Measurements from ENCODE around the gene NPTXR.
"Not testable (repeated sequence)": the region's sequence is repeated elsewhere in the genome, so short reads cannot be mapped to it uniquely, and the experiment has no call there.

Gene NPTXR

GRCh38 chr22:38868286-38868721, 24.5 kb upstream of the NPTXR start:
- DNase-seq, result no peak

DNA sequence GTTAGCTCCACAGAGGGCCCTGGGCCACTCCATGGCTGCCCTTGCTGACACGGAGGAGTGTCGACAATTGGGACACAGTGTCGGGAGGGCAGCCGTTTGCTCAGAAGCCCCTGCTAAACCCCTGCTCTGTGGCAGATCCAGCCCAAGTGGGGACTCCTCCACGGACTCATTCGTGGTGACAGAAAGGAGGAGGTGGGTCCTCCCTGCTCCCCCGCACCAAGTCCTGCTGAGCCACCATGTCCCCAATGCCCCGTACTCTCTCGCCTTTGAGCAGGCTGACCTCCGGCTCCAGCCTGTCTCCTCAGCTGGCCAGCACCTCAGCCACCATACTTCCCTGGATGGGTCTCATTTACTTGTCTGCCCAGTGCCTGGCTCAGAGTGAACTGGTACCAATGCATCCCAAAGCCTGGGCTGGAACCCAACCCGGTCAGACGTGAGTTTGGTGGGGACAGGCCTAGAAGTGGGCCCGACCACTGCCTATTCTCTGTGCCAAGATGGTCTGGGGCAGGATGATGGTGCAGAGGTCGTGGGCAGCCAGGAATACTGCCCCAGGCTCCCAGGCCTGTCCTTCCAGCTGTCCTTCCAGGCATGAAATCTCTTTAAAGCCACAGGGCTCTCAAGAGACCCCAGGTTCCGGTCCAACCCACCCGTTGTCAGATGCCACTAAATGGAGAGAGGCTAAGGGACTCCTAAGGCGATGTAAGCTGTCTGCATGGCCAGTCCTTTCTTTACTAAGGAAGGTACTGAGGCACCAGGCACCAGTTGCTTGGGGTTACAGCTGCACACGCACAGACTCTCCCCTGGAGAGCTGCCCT, 23.9 kb upstream of the NPTXR start:
- DNase-seq, result no peak

GRCh38 chr22:38867124-38867455, 23.3 kb upstream of the NPTXR start:
- no peak for DNase-seq

- DNase-seq, result no peak
Observed at GRCh38 chr22:38866399-38867123, 22.7 kb upstream of the NPTXR start.

GRCh38 chr22:38866024-38866398, 22.2 kb upstream of the NPTXR start:
- no peak for DNase-seq

GRCh38 chr22:38865201-38866023, 21.6 kb upstream of the NPTXR start:
- no peak for DNase-seq

DNA sequence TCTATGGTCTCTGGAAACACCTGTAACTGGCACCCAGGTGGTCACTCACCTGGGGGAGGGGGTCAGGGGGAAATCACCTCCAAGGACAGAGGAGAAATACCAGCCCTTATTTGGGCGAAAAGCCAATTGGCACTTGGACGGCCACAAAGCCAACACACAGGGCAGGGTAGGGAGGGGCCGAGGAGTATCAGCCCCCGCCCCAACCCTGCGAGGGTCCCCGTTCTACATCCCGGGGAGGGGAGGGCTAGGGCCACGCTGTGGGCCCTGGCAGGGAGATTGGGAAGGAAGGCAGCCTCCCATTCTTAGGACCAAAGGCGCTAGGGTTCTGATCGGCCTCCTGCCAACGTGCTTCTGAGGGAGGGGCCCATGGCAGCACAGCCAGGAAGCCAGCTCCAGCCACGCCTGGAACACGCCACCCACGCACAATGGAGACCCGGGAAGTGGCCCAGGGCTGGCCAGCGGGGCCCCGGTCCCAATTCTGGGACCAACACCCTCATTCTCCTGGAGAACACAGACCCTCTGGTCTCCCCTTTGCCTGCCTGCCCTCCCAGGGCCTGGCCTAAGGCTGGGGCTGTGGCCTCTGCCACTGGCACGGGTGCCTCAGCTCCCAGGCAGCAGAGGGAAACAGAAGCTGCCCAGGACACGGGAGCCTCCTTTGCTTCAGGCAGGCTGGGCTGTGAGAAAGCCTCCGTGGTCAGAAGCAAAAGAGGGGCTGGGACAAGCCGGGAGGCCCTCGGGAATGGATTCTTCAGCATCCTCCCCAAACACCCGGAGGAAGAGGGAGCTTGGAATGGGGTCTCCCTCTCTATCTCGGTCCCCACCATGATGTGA, 20.7 kb upstream of the NPTXR start:
- no peak for DNase-seq

GRCh38 chr22:38863531-38864131, 19.8 kb upstream of the NPTXR start:
- DNase-seq, result no peak

GRCh38 chr22:38862375-38863329, 18.8 kb upstream of the NPTXR start:
- DNase-seq, result no peak

- DNase-seq, result no peak
Observed at GRCh38 chr22:38861927-38862326, 18.1 kb upstream of the NPTXR start.

GRCh38 chr22:38861170-38861876, 17.5 kb upstream of the NPTXR start:
- no peak for DNase-seq

- DNase-seq, result no peak
Observed at GRCh38 chr22:38860283-38861169, 16.7 kb upstream of the NPTXR start.

DNA sequence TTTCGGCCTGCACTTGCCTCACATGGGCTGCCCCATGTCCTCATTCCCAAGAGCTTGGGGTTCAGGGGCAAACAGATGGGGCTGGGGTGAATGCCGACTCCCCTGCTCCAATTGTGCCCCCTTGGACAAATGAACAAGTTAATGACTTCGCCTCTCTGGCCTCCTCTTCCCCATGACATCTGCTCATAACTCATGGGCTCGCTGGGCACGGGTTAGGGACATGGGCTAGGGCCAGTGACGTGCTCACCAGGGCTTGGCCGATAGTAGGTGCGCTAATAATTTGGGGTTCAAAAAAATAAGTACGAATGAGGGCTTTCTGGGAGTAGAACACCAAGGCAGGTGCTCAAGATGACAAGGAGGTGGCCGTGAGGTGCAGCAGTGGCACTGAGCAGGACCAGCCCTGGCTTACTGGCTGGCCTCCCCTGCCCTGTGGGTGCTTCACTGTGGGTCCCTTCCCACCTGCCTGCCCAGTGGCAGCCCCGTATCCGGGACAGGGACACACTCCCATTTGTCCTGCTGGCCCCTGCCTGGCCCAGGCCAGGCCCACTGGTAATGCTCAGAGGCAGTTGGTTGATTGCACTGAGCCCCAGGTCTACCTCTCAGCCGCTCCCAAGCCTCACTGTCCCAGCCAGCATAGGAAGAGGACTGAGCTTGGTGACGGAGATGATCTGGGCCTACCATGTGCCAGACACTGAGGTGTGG, 15.9 kb upstream of the NPTXR start:
- no peak for DNase-seq

GRCh38 chr22:38858492-38858891, 14.7 kb upstream of the NPTXR start:
- no peak for DNase-seq

DNA sequence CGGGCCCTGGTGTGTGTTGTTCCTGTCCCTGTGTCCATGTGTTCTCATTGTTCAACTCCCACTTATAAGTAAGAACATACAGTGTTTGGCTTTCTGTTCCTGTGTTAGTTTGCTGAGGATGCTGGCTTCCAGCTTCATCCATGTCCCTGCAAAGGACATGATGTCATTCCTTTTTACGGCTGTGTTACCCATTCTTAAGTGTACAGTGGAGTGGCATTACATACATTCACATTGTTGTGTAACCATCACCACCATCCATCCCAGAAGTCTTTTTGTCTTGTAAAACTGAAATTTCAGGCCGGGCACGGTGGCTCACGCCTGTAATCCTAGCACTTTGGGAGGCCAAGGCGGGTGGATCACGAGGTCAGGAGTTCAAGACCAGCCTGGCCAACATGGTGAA, 10.6 kb upstream of the NPTXR start:
- DNase-seq, result not testable (repeated sequence)

GRCh38 chr22:38853883-38854282, 10.1 kb upstream of the NPTXR start:
- not testable (repeated sequence) for DNase-seq

DNA sequence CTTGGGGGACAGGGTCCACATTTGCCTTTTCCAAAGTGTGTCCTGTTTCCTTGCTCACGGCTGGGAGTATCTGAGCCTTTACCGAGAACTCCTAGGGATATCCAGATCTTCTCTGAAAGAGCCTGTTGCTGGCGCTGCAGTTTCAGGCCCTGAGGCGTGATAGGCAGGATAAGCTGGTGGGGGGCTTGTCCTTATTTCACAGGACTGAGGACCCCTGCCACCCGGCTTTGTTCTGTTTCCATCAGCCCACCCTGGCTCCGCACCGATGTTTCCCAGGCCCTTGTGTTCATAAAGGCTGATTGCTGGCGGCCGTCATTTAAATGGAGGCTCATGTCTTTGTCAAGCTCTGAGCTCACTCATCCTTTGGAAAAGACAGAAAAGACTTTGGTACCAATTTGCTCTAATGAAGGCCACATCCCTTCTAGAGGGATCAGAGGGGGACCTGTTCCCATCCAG, 9.4 kb upstream of the NPTXR start:
- no peak for DNase-seq

DNA sequence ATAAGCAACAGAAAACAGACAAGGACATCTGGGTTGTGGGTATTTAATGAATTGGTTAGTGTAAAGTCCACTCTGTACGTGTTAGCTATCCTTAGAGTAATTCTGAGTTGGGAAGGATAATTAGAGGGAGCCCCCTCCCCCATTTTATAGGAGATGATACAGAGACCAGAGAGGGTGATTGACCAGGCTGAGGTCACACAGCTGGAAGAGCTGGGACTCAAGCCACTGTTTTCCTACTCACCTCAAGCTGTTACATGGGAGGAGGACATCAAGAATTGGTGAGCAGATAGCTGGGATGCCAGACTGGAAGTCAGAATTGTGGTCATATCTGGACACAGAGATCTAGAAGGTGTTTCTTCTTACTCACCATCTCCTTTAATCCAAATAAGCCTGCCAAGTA, 8.7 kb upstream of the NPTXR start:
- no peak for DNase-seq

All from activated T-cell treated with anti-CD3 and anti-CD28 coated beads for 4 hours (primary cell).